Neural cell (in vitro differentiated cells): Measurements from ENCODE around the gene RNF213.

Source experiments
- EP300 ChIP-seq: fragments of 450-650 bp; conservative IDR thresholded peaks from 2 replicates; pipeline ENCODE4 v1.6.1; 2014; ENCODE audit warnings: antibody characterized with exemption, mild to moderate bottlenecking, moderate library complexity; ENCODE audit not compliant: poor library complexity, severe bottlenecking
- EZH2 ChIP-seq: fragments of 200-600, 300-800 bp; shearing (Covaris generic), sonication (generic); IDR thresholded peaks from 2 replicates; pipeline ENCODE4 v1.6.1; 2014; ENCODE audit warnings: antibody characterized with exemption, low read length, borderline replicate concordance, mild to moderate bottlenecking; ENCODE audit not compliant: insufficient read depth, poor library complexity, severe bottlenecking
- MXI1 ChIP-seq: fragments of 450-650 bp; conservative IDR thresholded peaks from 2 replicates; pipeline ENCODE4 v1.6.1; 2014; ENCODE audit warnings: antibody characterized with exemption, mild to moderate bottlenecking; ENCODE audit not compliant: poor library complexity, severe bottlenecking
- POLR2AphosphoS5 ChIP-seq: IDR thresholded peaks from 2 replicates; pipeline ENCODE4 v1.6.1; 2012
- RAD21 ChIP-seq: fragments of 450-650 bp; conservative IDR thresholded peaks from 2 replicates; pipeline ENCODE4 v1.6.1; 2014; ENCODE audit warnings: antibody characterized with exemption, mild to moderate bottlenecking, moderate library complexity
- SMC3 ChIP-seq: fragments of 450-650 bp; conservative IDR thresholded peaks from 2 replicates; pipeline ENCODE4 v1.6.1; 2014; ENCODE audit warnings: antibody characterized with exemption, mild to moderate bottlenecking, moderate library complexity; ENCODE audit not compliant: poor library complexity
- TF ChIP-seq, protein P1 (sequence below): fragments of 450-650 bp; IDR thresholded peaks from 2 replicates; pipeline ENCODE4 v1.5.1; 2014; ENCODE audit warnings: antibody characterized with exemption, mild to moderate bottlenecking, moderate library complexity; ENCODE audit not compliant: poor library complexity, severe bottlenecking
- TF ChIP-seq, protein P2 (sequence below): IDR thresholded peaks from 2 replicates; pipeline ENCODE4 v1.6.1; 2012; ENCODE audit warnings: borderline replicate concordance

DNA sequence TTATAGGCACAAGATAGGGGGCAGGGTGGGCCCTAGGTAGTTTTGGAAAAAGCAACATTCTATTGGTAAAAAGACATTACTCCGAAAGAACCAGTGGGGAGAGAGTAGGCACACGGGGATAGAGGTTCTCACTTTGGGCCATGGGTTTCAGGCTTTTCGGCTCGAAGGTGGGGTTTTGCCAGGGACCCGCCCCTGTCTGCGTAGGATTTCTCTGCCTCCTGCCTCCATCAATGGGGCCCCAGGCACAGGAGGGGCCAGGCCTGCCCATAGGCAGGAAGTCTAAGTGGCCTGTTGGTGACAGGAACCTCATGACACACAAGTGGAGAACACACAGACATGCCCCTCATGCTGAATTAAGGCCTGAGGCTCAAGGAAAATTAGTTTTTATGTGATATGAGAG, 57.5 kb downstream of the RNF213 start:
- TF ChIP-seq EZH2 (no peak), POLR2AphosphoS5 (no peak), EP300 (no peak), MXI1 (no peak), RAD21 (no peak), SMC3 (no peak)
- TF ChIP-seq, protein P1, sequence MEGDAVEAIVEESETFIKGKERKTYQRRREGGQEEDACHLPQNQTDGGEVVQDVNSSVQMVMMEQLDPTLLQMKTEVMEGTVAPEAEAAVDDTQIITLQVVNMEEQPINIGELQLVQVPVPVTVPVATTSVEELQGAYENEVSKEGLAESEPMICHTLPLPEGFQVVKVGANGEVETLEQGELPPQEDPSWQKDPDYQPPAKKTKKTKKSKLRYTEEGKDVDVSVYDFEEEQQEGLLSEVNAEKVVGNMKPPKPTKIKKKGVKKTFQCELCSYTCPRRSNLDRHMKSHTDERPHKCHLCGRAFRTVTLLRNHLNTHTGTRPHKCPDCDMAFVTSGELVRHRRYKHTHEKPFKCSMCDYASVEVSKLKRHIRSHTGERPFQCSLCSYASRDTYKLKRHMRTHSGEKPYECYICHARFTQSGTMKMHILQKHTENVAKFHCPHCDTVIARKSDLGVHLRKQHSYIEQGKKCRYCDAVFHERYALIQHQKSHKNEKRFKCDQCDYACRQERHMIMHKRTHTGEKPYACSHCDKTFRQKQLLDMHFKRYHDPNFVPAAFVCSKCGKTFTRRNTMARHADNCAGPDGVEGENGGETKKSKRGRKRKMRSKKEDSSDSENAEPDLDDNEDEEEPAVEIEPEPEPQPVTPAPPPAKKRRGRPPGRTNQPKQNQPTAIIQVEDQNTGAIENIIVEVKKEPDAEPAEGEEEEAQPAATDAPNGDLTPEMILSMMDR: no peak
- TF ChIP-seq, protein P2, sequence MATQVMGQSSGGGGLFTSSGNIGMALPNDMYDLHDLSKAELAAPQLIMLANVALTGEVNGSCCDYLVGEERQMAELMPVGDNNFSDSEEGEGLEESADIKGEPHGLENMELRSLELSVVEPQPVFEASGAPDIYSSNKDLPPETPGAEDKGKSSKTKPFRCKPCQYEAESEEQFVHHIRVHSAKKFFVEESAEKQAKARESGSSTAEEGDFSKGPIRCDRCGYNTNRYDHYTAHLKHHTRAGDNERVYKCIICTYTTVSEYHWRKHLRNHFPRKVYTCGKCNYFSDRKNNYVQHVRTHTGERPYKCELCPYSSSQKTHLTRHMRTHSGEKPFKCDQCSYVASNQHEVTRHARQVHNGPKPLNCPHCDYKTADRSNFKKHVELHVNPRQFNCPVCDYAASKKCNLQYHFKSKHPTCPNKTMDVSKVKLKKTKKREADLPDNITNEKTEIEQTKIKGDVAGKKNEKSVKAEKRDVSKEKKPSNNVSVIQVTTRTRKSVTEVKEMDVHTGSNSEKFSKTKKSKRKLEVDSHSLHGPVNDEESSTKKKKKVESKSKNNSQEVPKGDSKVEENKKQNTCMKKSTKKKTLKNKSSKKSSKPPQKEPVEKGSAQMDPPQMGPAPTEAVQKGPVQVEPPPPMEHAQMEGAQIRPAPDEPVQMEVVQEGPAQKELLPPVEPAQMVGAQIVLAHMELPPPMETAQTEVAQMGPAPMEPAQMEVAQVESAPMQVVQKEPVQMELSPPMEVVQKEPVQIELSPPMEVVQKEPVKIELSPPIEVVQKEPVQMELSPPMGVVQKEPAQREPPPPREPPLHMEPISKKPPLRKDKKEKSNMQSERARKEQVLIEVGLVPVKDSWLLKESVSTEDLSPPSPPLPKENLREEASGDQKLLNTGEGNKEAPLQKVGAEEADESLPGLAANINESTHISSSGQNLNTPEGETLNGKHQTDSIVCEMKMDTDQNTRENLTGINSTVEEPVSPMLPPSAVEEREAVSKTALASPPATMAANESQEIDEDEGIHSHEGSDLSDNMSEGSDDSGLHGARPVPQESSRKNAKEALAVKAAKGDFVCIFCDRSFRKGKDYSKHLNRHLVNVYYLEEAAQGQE: no peak
